Tibial nerve (tissue), 4 donors: Measurements from ENCODE around the gene FRAS1.

Experiments
- CTCF ChIP-seq, 5 experiments: fragments of 200-600 bp in 3 of 5; fragments of 450-650 bp in 2 of 5; sonication (generic) in 3 of 5; IDR thresholded peaks; one replicate each; pipeline ENCODE4 v1.5.1; 2016 to 2019; ENCODE audit warnings: antibody characterized with exemption in 5 of 5, mild to moderate bottlenecking in 3 of 5, moderate library complexity in 2 of 5
- EP300 ChIP-seq, 2 donors: sonication (generic); formaldehyde crosslinking; IDR thresholded peaks; one replicate each; pipeline ENCODE4 v1.6.1; 2017; ENCODE audit warnings: antibody characterized with exemption in 2 of 2, mild to moderate bottlenecking in 1 of 2
- POLR2A ChIP-seq, 2 donors: fragments of 450-650 bp; IDR thresholded peaks; one replicate each; pipeline ENCODE4 v1.6.1; 2017; ENCODE audit warnings: antibody characterized with exemption in 2 of 2, mild to moderate bottlenecking in 2 of 2, moderate library complexity in 2 of 2

DNA sequence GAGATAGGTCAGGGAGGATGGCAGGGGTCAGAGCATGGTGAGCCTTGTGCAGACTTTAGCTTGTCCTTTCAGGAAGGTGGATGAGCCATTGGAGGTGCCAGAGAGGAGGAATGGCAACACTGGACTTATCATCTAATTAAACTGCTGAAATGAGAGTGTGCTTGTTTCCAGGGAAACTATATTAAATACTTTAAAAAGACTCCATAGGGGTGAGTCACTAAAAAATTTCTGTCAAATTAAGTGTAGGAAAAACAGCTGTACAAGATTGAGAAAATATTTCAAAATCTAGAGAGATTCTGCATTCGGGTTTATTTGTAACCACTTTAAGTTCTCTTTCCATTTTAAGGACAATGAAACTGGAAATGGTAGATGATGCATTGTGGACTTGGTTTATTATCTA, 11.4 kb downstream of the FRAS1 start:
- TF ChIP-seq CTCF (IDR thresholded peaks at IDR 0.05) (no peak), POLR2A (IDR thresholded peaks at IDR 0.05) (no peak), EP300 (IDR thresholded peaks at IDR 0.05) (no peak)
